Natural killer cell (primary cell): ENCODE measurements around the gene KLK6. TPM values are rescaled to one million over a fixed set of nuclear protein-coding genes. Genes with fewer than 3 reads are reported as not detected.

ENCODE experiments used
- ATAC-seq, 3 donors: fragments of 150-1000 bp in 2 of 3; fragments of 200-7000 bp in 1 of 3; cut with Tn5 transposase; 1 replicate in 1 of 3; 2 replicates in 2 of 3; pipeline ENCODE4 v1.10.0; 2021; ENCODE audit warnings: mild to moderate bottlenecking in 2 of 3, moderate library complexity in 2 of 3
- DNase-seq, 2 donors: peaks; one replicate each; pipeline versions ENCODE4 v3.0.0 to v3.0.0-alpha.2; 2013 to 2021; ENCODE audit warnings: mixed read lengths in 1 of 2
- H3K27ac ChIP-seq: one replicate; pipeline ENCODE4 v1.5.1; 2013; ENCODE audit warnings: mild to moderate bottlenecking, low read length
- H3K27me3 ChIP-seq: one replicate; pipeline ENCODE4 v1.6.1; 2013; ENCODE audit warnings: low read length; ENCODE audit not compliant: control insufficient read depth, insufficient read depth
- H3K36me3 ChIP-seq: one replicate; pipeline ENCODE4 v1.6.1; 2013; ENCODE audit warnings: low read length; ENCODE audit not compliant: control insufficient read depth, insufficient read depth
- H3K4me1 ChIP-seq: one replicate; pipeline ENCODE4 v1.6.1; 2013; ENCODE audit warnings: low read length; ENCODE audit not compliant: control insufficient read depth, insufficient read depth
- H3K4me3 ChIP-seq: one replicate; pipeline ENCODE4 v1.5.1; 2013; ENCODE audit warnings: low read length
- H3K9me3 ChIP-seq: one replicate; pipeline ENCODE4 v1.6.1; 2013; ENCODE audit warnings: low read length; ENCODE audit not compliant: control insufficient read depth, insufficient read depth
- H3K27ac Mint-ChIP-seq, 2 donors: one replicate each; pipeline ENCODE4 v1.8.0; 2022; ENCODE audit warnings: mild to moderate bottlenecking in 2 of 2, mixed read lengths in 2 of 2, moderate library complexity in 1 of 2
- H3K27me3 Mint-ChIP-seq, 2 donors: one replicate each; pipeline ENCODE4 v1.8.0; 2022; ENCODE audit warnings: low read depth in 2 of 2, mixed read lengths in 2 of 2
- H3K36me3 Mint-ChIP-seq: one replicate; pipeline ENCODE4 v1.8.0; 2022; ENCODE audit warnings: mixed read lengths
- H3K4me1 Mint-ChIP-seq, 2 donors: one replicate each; pipeline ENCODE4 v1.8.0; 2022; ENCODE audit warnings: mixed read lengths in 2 of 2
- H3K4me3 Mint-ChIP-seq: one replicate; pipeline ENCODE4 v1.8.0; 2022; ENCODE audit warnings: mild to moderate bottlenecking, moderate library complexity, mixed read lengths
- H3K9me3 Mint-ChIP-seq, 2 donors: one replicate each; pipeline ENCODE4 v1.8.0; 2022; ENCODE audit warnings: mixed read lengths in 2 of 2
- WGBS: methylation state at CpG from one replicate; pipeline ENCODE4 v1.1.7; 2013; ENCODE audit warnings: missing lambda C conversion rate; ENCODE audit not compliant: insufficient coverage; 5-methylcytosine and 5-hydroxymethylcytosine counted together
- intact Hi-C: fragments of 100-400 bp; cut with micrococcal nuclease; formaldehyde crosslinking; loops from one replicate; pipeline ENCODE4 v1.14.2; 2022
- total RNA-seq, 4 donors: library from RNA; stranded (reverse); fragments of 120-200 nt in 1 of 4; gene quantifications; one replicate each; pipeline versions ENCODE4 v1.2.3 to v1.2.4, GENCODE V29; 2013 to 2022
- TF ChIP-seq, protein P1 (sequence below): fragments of 200-600 bp; IDR thresholded peaks from one replicate; pipeline ENCODE4 v1.8.0; 2022; ENCODE audit warnings: antibody characterized with exemption

Gene KLK6
- total RNA-seq, 3 donors from 2014 or later (not counting 1 experiment from before 2014, with no cell fraction given), result not detected

DNA sequence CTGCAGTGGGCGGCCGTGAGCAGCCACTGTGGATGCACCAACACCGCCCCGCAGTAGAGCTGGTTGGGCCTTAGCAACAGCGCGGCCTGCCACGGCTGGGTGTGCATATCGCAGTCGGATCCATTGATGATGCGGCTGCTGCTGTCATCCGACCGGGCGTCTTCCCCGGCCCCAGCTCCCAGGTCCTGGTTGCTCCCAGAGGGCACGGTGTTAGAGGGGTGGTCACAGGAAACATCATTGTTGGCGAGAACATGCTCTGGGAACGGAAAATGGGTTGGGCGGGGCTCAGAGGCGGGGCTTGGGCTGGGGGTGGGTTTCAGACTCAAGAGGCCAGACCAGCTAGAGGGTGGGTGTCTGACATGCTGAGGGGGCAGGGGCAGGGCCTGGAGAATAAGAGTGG, 19.5 kb downstream of the KLK6 start:
- H3K4me1 Mint-ChIP-seq, result peaks cover 0 to 6% of the 10 kb centered on the region in 2 donors

DNA sequence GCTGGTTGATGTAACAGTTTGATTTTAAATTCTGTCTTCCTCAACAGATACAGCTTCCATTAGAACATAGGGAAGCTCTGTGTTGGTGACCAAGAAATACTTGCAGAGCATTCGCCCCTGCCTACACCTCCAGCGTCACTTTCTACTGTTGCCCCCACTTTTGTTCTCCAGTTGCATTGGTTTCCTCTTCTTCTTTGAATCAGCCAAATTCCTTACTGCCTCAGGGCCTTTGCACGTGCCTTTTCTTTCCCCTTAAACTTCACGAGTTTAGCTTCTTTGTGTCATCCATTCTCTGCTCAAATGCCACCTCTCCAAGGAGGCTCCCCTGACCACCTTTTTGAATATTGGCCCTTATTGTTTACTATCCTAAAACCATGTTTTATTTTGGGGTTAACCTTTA, 22.3 kb downstream of the KLK6 start:
- 77% methylated on average over 4 of the region's 4 CpGs for WGBS
- intact Hi-C loops, result no loop called here

More for the DNA sequence above, 19.5 kb downstream of the KLK6 start:
- intact Hi-C loops, result no loop called here
- no peaks in the 10 kb centered on the region for H3K4me1 ChIP-seq
- no peaks in the 10 kb centered on the region for H3K27me3 ChIP-seq
- no peak overlapping the region for H3K4me3 ChIP-seq
- ATAC-seq, result no peak
- Mint-ChIP-seq H3K27ac (no peak overlapping the region), H3K36me3 (no peaks in the 10 kb centered on the region), H3K4me3 (no peak overlapping the region), H3K27me3 (peaks cover 7 to 17% of the 10 kb centered on the region in 2 donors), H3K9me3 (no peaks in the 10 kb centered on the region)
- DNase-seq, result no peak
- TF ChIP-seq, protein P1, sequence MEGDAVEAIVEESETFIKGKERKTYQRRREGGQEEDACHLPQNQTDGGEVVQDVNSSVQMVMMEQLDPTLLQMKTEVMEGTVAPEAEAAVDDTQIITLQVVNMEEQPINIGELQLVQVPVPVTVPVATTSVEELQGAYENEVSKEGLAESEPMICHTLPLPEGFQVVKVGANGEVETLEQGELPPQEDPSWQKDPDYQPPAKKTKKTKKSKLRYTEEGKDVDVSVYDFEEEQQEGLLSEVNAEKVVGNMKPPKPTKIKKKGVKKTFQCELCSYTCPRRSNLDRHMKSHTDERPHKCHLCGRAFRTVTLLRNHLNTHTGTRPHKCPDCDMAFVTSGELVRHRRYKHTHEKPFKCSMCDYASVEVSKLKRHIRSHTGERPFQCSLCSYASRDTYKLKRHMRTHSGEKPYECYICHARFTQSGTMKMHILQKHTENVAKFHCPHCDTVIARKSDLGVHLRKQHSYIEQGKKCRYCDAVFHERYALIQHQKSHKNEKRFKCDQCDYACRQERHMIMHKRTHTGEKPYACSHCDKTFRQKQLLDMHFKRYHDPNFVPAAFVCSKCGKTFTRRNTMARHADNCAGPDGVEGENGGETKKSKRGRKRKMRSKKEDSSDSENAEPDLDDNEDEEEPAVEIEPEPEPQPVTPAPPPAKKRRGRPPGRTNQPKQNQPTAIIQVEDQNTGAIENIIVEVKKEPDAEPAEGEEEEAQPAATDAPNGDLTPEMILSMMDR, result no peak
- H3K9me3 ChIP-seq, result no peaks in the 10 kb centered on the region
- H3K36me3 ChIP-seq, result no peaks in the 10 kb centered on the region
- no peak overlapping the region for H3K27ac ChIP-seq
- WGBS, result 66% methylated on average over 19 of the region's 19 CpGs

DNA sequence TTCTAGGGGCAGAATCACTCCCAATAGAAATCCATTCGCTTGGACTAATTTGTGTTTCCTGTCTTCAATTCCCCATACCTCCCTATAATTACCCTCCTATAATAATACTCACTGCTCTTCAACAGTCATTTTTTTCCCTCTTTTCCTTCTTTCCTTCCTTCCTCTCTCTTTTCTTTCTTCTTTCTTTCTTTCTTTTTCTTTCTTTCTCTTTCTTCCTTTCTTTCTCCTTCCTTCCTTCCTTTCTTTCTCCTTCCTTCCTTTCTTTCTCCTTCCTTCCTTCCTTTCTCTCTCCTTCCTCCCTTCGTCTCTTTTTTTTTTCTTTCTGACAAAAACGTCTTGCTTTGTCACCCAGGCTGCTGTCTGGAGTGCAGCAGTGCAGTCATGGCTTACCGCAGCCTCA, 24.6 kb downstream of the KLK6 start:
- Mint-ChIP-seq H3K27me3 (peaks cover 11 to 16% of the 10 kb centered on the region in 2 donors), H3K27ac (no peak overlapping the region), H3K4me3 (no peak overlapping the region), H3K4me1 (no peaks in the 10 kb centered on the region), H3K36me3 (no peaks in the 10 kb centered on the region), H3K9me3 (peaks cover 0 to 4% of the 10 kb centered on the region in 2 donors)
- Histone ChIP-seq H3K4me3 (no peak overlapping the region), H3K27ac (no peak overlapping the region), H3K36me3 (no peaks in the 10 kb centered on the region), H3K9me3 (no peaks in the 10 kb centered on the region), H3K4me1 (no peaks in the 10 kb centered on the region), H3K27me3 (no peaks in the 10 kb centered on the region)
- ATAC-seq, result no peak
- intact Hi-C loops, result no loop called here
- TF ChIP-seq, protein P1, result no peak
- no peak for DNase-seq
- 61% methylated on average over 4 of the region's 4 CpGs for WGBS

More for the DNA sequence above, 22.3 kb downstream of the KLK6 start:
- no peak overlapping the region for H3K4me3 Mint-ChIP-seq
- DNase-seq (no peak), ATAC-seq (no peak)
- TF ChIP-seq, protein P1, result no peak
- peaks cover 0 to 2% of the 10 kb centered on the region in 2 donors for H3K9me3 Mint-ChIP-seq
- Histone ChIP-seq H3K4me3 (no peak overlapping the region), H3K27me3 (no peaks in the 10 kb centered on the region), H3K9me3 (no peaks in the 10 kb centered on the region), H3K36me3 (no peaks in the 10 kb centered on the region), H3K4me1 (no peaks in the 10 kb centered on the region), H3K27ac (no peak overlapping the region)
- H3K4me1 Mint-ChIP-seq, result peaks cover 0 to 6% of the 10 kb centered on the region in 2 donors
- no peak overlapping the region for H3K27ac Mint-ChIP-seq
- H3K27me3 Mint-ChIP-seq, result peaks cover 7 to 21% of the 10 kb centered on the region in 2 donors
- no peaks in the 10 kb centered on the region for H3K36me3 Mint-ChIP-seq
